Subcutaneous adipose tissue (tissue), 4 donors: ENCODE results near the gene ST6GAL1. TPM values are rescaled to one million over a fixed set of nuclear protein-coding genes. Genes with fewer than 3 reads are reported as not detected.

Experiments used
- total RNA-seq, 4 donors: library from RNA; depleted of rRNA; stranded (reverse); fragments of >200 nt; gene quantifications; one replicate each; pipeline ENCODE4 v1.1.0, GENCODE V29; 2016
- TF ChIP-seq, protein P1 (sequence below): fragments of 450-650 bp; IDR thresholded peaks from one replicate; pipeline ENCODE4 v1.5.1; 2016; ENCODE audit warnings: low read depth, mild to moderate bottlenecking, control low read depth, antibody characterized with exemption, moderate library complexity

Gene ST6GAL1
- total RNA-seq: 10 to 100 TPM; 31.4 to 80.1 (median 43.8) TPM

- TF ChIP-seq, protein P1, sequence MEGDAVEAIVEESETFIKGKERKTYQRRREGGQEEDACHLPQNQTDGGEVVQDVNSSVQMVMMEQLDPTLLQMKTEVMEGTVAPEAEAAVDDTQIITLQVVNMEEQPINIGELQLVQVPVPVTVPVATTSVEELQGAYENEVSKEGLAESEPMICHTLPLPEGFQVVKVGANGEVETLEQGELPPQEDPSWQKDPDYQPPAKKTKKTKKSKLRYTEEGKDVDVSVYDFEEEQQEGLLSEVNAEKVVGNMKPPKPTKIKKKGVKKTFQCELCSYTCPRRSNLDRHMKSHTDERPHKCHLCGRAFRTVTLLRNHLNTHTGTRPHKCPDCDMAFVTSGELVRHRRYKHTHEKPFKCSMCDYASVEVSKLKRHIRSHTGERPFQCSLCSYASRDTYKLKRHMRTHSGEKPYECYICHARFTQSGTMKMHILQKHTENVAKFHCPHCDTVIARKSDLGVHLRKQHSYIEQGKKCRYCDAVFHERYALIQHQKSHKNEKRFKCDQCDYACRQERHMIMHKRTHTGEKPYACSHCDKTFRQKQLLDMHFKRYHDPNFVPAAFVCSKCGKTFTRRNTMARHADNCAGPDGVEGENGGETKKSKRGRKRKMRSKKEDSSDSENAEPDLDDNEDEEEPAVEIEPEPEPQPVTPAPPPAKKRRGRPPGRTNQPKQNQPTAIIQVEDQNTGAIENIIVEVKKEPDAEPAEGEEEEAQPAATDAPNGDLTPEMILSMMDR: no peak
These were observed at the start of gene ST6GAL1 for GRCh38 chr3:186930143-186930640. TSS of gene ST6GAL1 (plus strand) at chr3:186930526. CDS start at chr3:187042704, 112,178 bp downstream.

GRCh38 chr3:186882150-186882524, 48.2 kb upstream of the ST6GAL1 start:
- TF ChIP-seq, protein P1: no peak

GRCh38 chr3:186882881-186883685, 47.2 kb upstream of the ST6GAL1 start:
- TF ChIP-seq, protein P1: no peak

- TF ChIP-seq, protein P1: no peak
These were observed 46.7 kb upstream of the ST6GAL1 start for GRCh38 chr3:186883686-186884058.

GRCh38 chr3:186886202-186886981, 43.9 kb upstream of the ST6GAL1 start:
- TF ChIP-seq, protein P1: no peak

DNA sequence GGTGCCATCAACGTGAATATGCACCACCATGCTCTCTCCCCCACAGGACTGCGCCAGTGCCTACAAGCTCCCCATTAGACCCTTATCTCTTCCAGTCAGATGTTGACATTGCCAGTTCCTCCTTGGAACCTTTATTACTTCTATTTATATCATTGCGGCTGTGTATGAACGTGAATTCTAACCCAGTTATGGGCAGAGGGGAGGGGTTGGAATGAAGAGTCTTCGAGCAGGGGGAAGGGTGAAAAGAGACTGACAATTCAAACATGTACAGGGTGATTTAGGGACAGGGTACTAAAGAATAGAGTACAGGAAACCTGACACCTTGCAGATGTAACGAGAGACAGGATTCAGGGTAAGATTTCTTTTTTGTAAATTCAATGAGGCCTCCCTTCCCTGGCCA, 41.8 kb upstream of the ST6GAL1 start:
- TF ChIP-seq, protein P1: no peak

- TF ChIP-seq, protein P1: no peak
These were observed 39.4 kb upstream of the ST6GAL1 start for GRCh38 chr3:186890911-186891310.
